ENCODE measurements around the gene APH1B.

APH1B gene

DNA sequence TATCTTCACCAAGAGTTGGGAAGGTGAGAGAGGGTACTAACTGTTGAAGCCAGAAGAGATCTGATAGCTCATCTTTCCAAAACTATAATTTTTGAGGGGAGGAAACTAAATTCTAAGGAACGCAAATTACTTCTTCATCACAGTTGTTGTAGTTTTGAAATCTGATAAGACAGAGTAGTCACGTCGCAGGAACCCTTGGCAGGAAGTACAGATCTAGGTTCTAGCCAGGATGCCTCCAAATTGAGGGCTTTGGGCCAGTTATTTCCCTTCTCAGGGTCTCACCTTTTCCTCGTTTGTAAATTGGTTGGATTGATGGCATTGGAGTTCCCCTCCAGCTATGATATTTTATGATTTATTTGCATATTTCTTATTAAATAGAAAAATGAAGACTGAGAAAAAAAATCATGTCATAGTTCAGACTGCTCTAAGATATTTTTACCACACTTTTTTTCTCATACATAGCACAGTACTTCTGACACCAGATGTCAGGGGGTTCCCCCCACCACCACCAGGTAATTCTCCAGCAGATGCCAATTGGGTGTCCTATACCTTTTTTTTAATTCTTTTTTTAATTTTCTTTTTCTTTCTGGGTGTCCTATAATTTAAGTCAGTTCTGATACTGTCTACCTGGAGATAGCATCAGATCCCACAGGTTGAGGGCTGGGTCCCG is 32.3 kb upstream of the APH1B start:
- no peaks in the 10 kb centered on the region for H3K4me1 ChIP-seq (ENCODE audit: low read depth, poor library complexity, severe bottlenecking)
- no peaks in the 10 kb centered on the region for H4K20me1 ChIP-seq (ENCODE audit: insufficient read depth)
- H2AFZ ChIP-seq (ENCODE audit: low read depth), result no peak overlapping the region
- TF ChIP-seq, protein P1, sequence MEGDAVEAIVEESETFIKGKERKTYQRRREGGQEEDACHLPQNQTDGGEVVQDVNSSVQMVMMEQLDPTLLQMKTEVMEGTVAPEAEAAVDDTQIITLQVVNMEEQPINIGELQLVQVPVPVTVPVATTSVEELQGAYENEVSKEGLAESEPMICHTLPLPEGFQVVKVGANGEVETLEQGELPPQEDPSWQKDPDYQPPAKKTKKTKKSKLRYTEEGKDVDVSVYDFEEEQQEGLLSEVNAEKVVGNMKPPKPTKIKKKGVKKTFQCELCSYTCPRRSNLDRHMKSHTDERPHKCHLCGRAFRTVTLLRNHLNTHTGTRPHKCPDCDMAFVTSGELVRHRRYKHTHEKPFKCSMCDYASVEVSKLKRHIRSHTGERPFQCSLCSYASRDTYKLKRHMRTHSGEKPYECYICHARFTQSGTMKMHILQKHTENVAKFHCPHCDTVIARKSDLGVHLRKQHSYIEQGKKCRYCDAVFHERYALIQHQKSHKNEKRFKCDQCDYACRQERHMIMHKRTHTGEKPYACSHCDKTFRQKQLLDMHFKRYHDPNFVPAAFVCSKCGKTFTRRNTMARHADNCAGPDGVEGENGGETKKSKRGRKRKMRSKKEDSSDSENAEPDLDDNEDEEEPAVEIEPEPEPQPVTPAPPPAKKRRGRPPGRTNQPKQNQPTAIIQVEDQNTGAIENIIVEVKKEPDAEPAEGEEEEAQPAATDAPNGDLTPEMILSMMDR (conservative IDR thresholded peaks at IDR 0.05; ENCODE audit: low read depth, low read length), result no peak
- no peak overlapping the region for H3K9ac ChIP-seq
- H3K27ac ChIP-seq, result no peak overlapping the region
- no peak overlapping the region for H3K4me3 ChIP-seq (IDR thresholded peaks at IDR 0.05; ENCODE audit: insufficient read depth, low read depth, low read length)
- no peak overlapping the region for H3K4me2 ChIP-seq
- H3K79me2 ChIP-seq (ENCODE audit: insufficient read depth, low read depth), result no peaks in the 10 kb centered on the region
- H3K36me3 ChIP-seq (ENCODE audit: insufficient read depth), result no peaks in the 10 kb centered on the region
- no peaks in the 10 kb centered on the region for H3K27me3 ChIP-seq (ENCODE audit: insufficient read depth, low read depth)

DNA sequence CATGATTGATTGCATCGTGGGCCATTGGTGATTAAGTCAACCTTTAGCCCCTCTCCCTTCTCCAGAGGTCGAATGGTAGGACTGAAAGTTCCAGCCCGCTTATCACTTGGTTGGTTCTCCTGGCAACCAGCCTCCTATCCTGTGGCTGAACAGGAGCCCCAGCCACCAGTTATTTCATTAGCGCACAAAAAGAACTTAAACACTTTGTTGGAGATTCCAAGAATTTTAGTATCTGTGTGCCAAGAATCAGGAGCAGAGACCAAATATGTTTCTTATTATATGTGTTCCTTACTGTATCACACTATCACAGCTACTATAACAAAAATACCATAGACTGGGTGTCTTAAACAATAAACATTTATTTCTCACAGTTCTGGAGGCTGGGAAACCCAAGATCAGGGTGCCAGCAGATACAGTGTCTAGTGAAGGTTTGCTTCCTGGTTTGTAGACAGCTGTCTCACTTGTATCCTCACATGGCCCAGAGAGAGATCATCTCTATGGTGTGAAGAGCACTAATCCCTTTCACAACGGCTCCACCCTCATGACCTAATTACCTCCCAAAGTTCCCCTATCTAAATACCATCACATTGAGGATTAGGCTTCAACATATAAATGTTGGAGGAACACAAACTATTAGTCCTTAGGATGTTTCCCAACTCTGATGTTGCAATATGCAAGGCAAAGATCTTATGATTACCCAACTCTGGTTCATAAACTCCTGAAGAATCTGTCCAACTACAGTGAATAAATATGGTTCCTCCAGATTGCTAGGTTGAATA is 30.5 kb upstream of the APH1B start:
- H3K9ac ChIP-seq, result no peak overlapping the region
- no peaks in the 10 kb centered on the region for H3K4me1 ChIP-seq (ENCODE audit: low read depth, poor library complexity, severe bottlenecking)
- H3K27ac ChIP-seq, result no peak overlapping the region
- no peaks in the 10 kb centered on the region for H3K27me3 ChIP-seq (ENCODE audit: insufficient read depth, low read depth)
- no peak overlapping the region for H3K4me3 ChIP-seq (IDR thresholded peaks at IDR 0.05; ENCODE audit: insufficient read depth, low read depth, low read length)
- no peaks in the 10 kb centered on the region for H4K20me1 ChIP-seq (ENCODE audit: insufficient read depth)
- TF ChIP-seq, protein P1 (conservative IDR thresholded peaks at IDR 0.05; ENCODE audit: low read depth, low read length), result no peak
- H3K36me3 ChIP-seq (ENCODE audit: insufficient read depth), result no peaks in the 10 kb centered on the region
- H3K79me2 ChIP-seq (ENCODE audit: insufficient read depth, low read depth), result no peaks in the 10 kb centered on the region
- no peak overlapping the region for H2AFZ ChIP-seq (ENCODE audit: low read depth)
- H3K4me2 ChIP-seq, result no peak overlapping the region

DNA sequence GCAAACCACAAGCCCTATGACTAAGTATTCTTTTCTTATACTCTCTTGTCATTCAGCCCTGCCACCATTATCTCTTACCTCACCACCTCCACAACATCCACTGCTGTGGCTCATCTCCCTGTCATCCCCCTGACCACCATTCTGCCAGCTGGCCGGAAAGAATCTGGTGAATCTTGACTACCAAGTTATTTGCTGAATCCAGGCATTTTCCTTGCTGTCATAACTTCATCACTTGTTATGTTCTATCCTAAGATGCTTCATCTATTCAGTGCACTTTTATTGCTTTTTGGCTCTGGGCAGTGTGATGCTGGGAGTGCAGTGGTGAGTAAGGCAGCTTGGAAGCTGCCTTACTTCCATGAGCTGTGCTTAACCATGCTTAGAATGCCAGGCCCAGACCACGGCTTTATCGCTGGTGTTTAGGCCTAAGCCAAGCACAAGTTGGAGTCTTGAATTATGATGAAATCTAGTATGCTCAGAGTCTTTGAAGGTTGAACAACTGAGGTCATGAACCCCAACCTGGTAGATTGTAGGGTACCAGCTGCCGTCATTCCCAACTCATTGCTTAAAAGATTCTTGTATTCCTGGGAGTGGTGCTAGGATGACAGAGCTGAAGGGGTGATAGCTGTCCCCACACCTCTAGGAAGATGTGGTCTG is 27.0 kb upstream of the APH1B start:
- Histone ChIP-seq H3K4me3 (IDR thresholded peaks at IDR 0.05; ENCODE audit: insufficient read depth, low read depth, low read length) (no peak overlapping the region), H3K9ac (no peak overlapping the region), H4K20me1 (ENCODE audit: insufficient read depth) (no peaks in the 10 kb centered on the region), H3K4me1 (ENCODE audit: low read depth, poor library complexity, severe bottlenecking) (no peaks in the 10 kb centered on the region), H3K27me3 (ENCODE audit: insufficient read depth, low read depth) (no peaks in the 10 kb centered on the region), H2AFZ (ENCODE audit: low read depth) (no peak overlapping the region), H3K4me2 (no peak overlapping the region), H3K27ac (no peak overlapping the region), H3K36me3 (ENCODE audit: insufficient read depth) (no peaks in the 10 kb centered on the region), H3K79me2 (ENCODE audit: insufficient read depth, low read depth) (no peaks in the 10 kb centered on the region)
- TF ChIP-seq, protein P1 (conservative IDR thresholded peaks at IDR 0.05; ENCODE audit: low read depth, low read length), result no peak

DNA sequence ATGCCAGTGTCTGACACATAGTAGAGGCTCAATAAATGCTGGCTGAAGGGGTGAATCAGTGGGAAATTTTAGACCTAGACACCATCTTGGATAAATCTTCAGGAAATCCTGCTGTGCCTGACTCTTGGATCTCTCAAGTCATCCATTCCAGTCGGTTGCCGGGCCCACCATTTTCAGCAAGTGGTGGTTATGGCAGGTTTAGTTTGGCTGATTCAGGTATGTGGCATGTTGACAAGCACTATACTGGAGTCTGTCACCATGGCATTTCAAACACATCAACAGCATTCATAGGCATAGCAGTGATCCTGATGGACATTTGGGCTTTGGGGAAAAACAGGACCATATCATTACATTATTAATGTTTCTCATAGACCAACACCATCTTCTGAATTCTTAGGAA is 25.7 kb upstream of the APH1B start:
- Histone ChIP-seq H3K27ac (no peak overlapping the region), H3K9ac (no peak overlapping the region)
- TF ChIP-seq, protein P1 (conservative IDR thresholded peaks at IDR 0.05; ENCODE audit: low read depth, low read length), result no peak

More for the DNA sequence above, 25.7 kb upstream of the APH1B start:
- no peak overlapping the region for H3K4me3 ChIP-seq (IDR thresholded peaks at IDR 0.05; ENCODE audit: insufficient read depth, low read depth, low read length)
- H3K27me3 ChIP-seq (ENCODE audit: insufficient read depth, low read depth), result no peaks in the 10 kb centered on the region
- no peak overlapping the region for H3K4me2 ChIP-seq
- H3K79me2 ChIP-seq (ENCODE audit: insufficient read depth, low read depth), result no peaks in the 10 kb centered on the region
- no peaks in the 10 kb centered on the region for H4K20me1 ChIP-seq (ENCODE audit: insufficient read depth)
- no peak overlapping the region for H2AFZ ChIP-seq (ENCODE audit: low read depth)
- H3K4me1 ChIP-seq (ENCODE audit: low read depth, poor library complexity, severe bottlenecking), result no peaks in the 10 kb centered on the region
- no peaks in the 10 kb centered on the region for H3K36me3 ChIP-seq (ENCODE audit: insufficient read depth)
